GM21528 (cell line): ENCODE data around the gene PAFAH1B1.
"Not testable (repeated sequence)": the region's sequence is repeated elsewhere in the genome, so short reads cannot be mapped to it uniquely, and the experiment has no call there.

Experiments used
- ATAC-seq: cut with Tn5 transposase; IDR thresholded peaks from one replicate; pipeline ENCODE4 v1.9.1; 2021; ENCODE audit warnings: mild to moderate bottlenecking, moderate library complexity; ENCODE audit not compliant: unreplicated experiment, low FRiP score

The PAFAH1B1 gene

DNA sequence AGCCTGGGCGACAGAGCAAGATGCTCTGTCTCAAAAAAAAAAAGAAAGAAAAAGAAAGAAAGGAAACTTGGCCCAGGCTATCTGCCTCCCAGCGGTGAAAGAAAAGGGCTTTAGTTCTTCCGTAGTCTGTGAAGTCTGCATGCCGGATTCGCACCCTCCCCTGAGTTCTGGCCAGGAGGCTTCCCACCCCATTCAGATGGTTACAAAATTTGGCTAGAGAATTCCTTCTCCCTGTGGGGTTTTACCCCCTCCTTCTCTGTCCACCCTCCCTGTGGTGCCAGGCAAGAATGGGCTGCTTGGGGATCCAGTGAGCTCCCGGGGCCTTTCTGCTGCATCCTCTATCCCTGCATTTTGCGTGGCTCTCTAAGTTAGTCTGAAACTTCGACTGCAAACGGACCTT is 37.8 kb downstream of the PAFAH1B1 start:
- ATAC-seq: no peak

DNA sequence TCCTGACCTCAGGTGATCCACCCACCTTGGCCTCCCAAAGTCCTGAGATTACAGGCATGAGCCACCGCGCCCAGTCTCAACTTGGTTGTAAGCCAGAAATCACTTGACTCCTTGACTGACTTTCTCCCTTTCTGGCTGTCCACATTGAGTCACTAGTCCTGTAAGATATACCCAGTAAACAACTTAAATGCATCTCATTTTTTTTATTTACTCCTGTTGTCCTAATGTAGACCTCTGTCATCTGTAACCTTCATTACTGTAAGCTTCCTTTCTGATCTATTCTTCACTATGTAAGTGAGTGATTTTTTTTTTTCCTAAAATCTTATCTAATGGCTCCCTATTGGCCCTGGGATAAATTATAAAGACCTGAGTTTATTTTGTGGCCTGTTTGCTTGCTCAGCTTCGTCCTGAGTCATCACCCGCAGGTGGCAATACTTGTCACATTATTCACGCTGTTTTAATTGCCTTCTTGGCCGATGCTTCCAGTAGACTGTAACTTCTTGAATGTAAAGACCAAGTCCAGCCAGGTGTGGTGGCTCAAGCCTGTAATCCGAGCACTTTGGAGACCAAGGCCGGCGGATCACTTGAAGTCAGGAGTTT is 41.0 kb downstream of the PAFAH1B1 start:
- no peak for ATAC-seq

DNA sequence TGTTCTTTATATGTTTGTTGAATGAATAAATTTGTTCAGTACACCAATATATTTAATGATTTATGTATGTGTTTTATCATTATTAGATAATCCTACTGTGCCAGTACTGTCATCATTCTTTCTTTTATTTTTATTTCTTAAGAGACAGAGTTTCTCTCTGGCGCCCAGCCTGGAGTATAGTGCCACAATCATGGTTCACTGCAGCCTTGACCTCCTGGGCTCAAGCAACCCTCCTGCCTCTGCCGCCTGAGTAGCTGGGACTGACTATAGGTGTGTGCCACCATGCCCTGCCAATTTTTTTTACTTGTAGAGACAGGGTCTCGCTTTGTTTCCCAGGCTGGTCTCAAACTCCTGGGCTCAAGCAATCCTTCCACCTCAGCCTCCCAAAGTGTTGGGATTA is 41.8 kb downstream of the PAFAH1B1 start:
- no peak for ATAC-seq

DNA sequence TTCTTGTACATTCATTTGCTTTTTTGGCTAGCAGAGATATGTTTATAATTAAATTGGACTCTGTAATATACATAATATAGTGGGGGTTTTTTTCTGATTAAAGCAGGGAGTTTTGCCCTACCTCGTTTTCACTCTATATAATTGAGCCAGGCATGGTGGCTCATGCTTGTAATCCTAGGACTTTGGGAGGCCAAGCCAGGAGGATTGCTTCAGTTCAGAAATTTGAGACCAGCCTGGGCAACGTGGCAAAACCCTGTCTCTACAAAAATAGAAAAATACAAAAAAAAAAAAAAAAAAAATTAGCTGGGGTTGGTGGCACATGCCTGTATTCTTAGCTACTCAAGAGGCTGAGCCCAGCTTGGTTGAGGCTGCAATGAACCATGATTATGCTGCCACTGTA is 42.2 kb downstream of the PAFAH1B1 start:
- no peak for ATAC-seq

DNA sequence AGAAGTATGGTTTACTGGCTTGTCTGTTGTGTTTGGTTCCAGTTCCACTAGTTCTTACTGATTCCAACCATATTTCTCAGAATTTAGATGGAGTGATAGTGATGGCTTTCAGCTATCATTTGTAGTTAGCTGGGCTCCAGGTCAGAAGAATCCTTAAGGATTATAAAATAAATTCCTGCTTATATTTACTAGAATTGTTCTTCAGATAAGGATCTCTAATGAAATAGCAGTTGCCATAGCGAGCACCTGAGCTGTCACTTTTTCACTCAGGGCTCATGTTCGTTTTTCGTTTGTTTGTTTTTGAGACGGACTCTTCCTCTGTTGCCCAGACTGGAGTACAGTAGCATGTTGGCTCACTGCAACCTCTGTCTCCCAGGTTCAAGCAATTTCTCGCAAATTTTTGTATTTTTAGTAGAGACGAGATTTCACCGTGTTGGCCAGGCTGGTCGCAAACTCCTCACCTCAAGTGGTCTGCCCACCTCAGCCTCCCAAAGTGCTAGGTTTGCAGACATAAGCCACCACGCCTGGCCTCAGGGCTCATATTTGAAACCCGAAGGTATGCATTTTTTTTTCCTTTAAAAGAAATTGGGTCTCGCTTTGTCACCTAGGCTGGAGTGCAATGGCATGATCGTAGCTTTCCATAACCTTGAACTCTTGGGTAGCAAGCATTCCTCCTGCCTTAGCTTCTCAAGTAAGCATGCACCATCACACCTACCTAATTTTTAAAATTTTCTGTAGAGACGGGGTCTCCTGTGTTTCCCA is 42.9 kb downstream of the PAFAH1B1 start:
- ATAC-seq: no peak

DNA sequence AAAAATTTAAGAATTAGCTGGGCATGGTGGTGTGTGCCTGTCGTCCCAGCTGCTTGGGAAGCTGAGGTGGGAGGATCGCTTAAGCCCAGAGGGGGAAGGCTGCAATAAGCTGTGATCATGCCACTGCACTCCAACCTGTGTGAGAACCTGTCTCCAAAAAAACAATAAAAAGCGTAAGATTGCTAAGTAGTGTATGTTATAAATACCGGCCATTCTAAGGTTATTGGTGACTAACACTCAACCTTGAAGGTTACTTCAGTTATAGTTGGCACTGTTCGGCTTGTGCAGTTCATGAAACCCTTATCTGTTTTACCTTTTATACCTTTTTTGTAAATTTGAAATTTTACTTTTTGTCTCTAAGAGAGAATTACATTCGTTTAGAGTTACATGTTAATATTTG is 44.0 kb downstream of the PAFAH1B1 start:
- ATAC-seq: no peak

DNA sequence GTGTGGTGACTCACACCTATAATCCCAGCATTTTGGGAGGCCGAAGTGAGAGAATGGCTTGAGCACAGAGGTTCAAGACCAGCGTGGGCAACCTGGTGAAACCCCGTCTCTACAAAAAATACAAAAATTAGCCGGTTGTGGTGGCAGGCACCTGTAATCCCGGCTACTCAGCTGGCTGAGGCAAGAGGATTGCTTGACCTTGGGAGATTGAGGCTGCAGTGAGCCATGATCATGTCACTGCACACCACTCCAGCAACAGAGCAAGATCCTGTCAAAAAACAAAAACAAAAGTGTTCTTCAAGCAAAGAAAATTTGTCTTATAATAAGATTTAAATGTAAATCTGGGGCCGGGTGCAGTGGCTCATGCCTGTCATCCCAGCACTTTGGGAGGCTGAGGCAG is 51.5 kb downstream of the PAFAH1B1 start:
- no peak for ATAC-seq

DNA sequence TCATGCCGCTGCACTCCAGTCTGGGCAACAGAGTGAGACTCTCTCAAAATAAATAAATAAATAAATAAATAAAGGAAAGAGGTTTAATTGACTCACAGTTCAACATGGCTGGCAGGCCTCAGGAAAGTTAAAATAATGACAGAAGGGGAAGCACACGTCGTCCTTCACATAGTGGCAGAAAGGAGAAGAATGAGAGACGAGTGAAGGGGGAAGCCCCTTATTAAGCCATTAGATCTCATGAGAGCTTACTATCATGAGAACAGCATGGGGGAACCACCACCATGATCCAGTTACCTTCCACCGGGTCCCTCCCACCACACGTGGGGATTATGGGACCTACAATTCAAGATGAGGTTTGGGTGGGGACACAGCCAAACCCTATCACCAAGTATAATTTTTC is 54.5 kb downstream of the PAFAH1B1 start:
- no peak for ATAC-seq

DNA sequence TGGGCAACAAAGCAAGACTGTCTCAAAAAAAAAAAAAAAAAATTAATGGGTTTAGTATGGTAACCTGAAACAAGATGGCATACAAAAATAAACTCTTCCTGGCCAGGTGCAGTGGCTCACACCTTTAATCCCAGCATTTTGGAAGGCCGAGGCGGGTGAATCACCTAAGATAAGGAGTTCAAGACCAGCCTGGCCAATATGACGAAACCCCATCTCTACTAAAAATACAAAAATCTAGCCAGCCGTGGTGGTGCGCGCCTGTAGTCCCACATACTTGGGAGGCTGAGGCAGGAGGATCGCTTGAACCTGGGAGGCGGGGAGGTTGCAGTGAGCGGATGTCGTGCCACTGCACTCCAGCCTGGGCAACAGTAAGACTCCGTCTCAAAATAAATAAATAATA is 55.7 kb downstream of the PAFAH1B1 start:
- ATAC-seq: no peak

DNA sequence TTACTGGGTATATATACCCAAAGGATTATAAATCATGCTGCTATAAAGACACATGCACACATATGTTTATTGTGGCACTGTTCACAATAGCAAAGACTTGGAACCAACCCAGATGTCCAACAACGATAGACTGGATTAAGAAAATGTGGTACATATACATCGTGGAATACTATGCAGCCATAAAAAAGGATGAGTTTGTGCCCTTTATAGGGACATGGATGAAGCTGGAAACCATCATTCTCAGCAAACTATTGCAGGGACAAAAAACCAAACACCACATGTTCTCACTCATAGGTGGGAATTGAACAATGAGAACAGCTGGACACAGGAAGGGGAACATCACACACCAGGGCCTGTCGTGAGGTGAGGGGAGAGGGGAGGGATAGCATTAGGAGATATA is 59.5 kb downstream of the PAFAH1B1 start:
- not testable (repeated sequence) for ATAC-seq

DNA sequence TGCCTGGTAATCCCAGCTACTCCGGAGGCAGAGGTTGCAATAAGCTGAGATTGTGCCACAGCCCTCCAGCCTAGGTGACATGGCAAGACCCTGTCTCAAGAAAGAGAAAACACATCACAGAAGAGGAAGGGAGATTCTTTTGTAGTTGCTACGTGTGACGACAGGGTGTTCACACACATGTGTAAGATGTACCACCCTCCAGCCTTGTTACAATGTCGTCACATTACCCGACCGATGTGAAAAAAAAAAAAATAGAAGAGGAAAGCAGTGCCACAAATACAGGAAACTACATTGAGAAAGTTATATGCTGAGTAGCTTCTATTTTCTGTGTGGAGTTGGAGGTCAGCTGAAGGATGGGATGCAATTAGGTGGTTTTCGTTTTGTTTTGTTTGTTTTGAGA is 62.1 kb downstream of the PAFAH1B1 start:
- ATAC-seq: no peak

DNA sequence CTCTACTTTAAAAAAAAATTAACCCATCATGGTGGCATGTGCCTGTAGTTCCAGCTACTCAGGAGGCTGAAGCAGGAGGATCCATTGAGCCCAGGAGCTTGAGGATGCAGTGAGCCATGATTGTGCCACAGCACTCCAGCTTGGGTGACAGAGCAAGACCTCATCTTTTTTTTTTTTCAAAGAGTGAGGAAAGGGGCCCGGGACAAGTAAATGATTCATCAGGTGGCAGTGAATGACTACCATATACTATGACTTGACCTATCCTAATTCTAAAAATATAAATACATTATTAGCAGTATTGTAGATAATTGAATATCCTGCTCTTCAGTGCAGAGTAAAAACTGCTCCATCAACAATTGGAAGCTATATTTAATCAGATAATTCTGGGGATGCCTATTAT is 62.8 kb downstream of the PAFAH1B1 start:
- ATAC-seq: no peak

DNA sequence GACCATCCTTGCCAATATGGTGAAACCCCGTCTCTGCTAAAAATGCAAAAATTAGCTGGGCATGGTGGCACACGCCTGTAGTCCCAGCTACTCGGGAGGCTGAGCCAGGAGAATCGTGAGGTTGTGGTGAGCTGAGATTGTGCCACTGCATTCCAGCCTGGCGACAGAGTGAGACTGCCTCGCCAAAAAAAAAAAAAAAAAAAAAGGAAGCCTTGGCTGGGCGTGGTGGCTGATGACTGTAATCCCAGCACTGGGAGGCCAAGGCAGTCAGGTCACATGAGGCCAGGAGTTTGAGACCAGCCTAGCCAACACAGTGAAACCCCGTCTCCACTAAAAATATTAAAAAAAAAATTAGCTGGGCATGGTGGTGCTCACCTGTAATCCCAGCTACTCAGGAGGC is 65.9 kb downstream of the PAFAH1B1 start:
- not testable (repeated sequence) for ATAC-seq

DNA sequence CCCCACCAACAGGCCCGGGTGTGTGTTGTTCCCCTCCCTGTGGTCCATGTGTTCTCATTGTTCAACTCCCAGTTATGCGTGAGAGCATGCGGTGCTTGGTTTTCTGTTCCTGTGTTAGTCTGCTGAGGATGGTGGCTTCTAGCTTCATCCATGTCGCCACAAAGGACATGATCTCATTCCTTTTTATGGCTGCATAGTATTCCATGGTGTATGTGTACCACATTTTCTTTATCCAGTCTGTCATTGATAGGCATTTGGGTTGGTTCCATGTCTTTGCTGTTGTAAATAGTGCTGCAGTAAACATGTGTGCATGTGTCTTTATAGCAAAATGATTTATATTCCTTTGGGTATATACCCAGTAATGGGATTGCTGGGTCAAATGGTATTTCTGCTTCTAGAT is 67.0 kb downstream of the PAFAH1B1 start:
- ATAC-seq: not testable (repeated sequence)

DNA sequence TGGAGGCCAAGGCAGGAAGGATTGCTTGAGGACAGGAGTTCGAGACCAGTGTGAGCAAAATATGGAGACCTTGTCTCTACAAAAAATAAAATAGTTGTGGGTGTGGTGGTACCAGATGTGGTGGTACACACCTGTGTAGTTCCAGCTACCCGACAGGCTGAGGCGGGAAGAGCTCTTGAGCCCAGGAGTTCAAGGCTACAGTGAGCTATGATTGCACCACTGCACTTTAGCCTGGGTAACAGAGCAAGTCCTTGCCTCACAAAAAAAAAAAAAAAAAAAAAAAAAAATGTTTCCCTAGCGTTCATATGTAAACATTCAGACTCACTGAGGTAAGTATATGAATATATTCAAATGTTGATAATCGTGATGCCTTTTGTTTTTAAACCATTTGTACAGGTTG is 78.6 kb downstream of the PAFAH1B1 start:
- no peak for ATAC-seq

DNA sequence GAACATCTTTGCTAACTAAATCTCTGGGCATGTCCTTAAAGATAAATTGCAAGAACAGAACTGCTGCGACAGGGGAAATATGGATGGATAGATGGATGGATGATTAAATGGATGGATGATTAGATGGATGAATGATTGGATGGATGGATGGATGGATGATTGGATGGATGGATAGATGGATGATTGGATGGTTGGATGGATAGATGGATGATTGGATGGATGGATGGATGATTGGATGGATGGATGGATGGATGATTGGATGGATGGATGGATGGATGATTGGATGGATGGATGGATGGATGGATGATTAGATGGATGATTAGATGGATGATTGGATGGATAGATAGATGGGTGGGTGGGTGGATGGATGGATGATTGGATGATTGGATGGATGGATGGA is 85.8 kb downstream of the PAFAH1B1 start:
- not testable (repeated sequence) for ATAC-seq

DNA sequence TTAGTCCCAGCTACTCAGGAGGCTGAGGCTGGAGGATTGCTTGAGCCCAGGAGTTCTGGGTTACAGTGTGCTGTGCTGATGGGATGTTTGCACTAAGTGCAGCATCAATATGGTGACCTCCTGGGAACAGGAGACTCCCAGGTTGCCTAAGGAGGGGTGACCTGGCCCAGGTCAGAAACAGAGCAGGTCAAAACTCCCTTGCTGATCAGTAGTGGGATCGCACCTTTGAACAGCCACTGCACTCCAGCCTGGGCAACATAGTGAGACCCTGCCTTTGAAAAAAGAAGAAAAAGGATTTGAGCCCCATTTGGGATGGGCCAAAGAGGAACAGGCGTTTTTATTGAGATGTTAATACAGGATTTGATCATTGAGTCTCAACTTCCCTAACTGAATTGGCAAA is 87.5 kb downstream of the PAFAH1B1 start:
- ATAC-seq: no peak

DNA sequence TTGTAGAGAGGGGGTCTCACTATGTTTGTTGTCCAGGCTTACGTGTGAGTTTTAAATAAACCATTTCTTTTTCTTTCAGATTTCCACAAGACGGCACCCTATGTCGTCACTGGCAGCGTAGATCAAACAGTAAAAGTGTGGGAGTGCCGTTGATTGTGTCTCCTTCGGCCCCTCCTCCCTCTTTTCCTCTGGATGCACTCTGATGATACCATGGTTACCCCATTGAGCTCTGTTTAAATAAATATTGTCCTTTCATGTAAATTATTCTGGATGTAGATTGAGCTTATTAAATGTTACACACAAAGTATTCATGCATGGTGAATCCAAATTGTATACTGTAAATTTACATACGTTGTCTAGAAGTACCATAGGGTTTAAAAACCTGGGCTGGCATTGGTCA is 88.2 kb downstream of the PAFAH1B1 start:
- no peak for ATAC-seq

DNA sequence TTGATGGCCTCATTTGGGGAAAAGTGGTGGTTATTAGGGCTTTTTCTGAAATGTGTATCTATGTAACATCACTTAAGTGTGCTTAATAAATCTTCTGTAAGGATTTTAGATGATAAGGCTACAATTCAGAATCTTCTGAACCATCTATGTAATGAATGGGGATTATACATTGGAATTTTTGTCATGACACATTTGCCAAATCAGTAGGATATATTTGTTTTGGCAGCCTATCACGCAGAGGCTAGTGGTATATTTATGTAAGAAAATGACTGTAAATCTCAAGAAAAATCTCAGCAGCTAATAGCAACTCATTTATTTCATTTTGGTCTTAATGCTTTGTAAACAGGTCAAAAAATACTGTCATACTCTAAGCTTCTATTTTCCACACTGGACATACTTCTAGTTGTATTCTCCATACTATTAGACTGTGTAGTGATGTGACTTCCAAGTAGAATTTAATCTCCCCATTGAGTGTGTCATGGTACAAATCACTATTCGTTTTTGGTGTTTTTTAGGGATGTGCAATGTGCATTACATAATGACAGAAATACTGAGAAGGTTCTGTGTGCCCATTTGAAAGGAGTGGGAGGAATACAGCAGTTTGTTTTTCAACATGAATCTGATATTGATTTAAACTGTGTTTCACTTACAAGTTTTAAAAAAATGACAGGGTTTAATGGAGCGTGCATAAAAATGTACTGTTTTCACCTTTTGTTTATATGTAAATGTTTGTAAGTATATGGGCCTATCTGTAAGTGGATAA is 88.9 kb downstream of the PAFAH1B1 start:
- ATAC-seq: no peak

DNA sequence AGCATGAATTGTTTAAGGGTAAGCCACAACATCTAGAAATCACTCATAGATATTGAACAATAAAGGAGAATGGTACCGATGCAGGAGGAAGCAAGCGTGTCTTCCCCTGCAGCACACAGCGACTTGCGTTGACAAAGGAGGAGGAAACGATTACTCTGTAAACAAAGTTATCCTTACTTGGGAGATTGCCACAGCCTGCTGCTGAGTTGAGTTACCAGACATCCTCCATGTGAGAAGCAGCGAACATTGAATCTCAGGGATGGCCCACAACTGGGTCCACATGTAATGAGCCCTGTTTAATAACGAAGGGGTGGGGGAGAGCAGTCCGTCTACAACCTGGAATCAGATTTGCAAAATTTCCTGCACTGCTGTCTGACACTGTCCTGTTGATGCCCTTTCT is 90.5 kb downstream of the PAFAH1B1 start:
- no peak for ATAC-seq

DNA sequence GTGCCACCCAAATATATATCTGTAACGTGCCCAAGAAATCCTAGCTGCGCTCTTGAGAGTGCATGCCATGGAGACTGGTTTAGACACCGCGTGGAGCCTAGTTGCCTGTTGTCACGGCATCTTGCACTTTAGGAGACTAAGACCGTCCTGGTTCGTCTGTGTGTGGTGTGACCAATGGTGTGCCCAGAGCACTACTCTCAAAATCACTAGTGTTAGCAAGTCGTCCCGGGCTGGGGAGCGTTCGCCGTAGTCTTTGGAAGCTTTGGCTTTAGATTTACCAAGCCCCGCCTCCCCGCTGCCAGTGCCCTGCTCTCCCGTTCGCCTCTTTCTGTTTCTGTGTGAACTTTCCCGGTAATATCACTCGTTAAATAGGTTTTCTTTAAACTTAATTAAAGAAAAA is 91.1 kb downstream of the PAFAH1B1 start:
- no peak for ATAC-seq

DNA sequence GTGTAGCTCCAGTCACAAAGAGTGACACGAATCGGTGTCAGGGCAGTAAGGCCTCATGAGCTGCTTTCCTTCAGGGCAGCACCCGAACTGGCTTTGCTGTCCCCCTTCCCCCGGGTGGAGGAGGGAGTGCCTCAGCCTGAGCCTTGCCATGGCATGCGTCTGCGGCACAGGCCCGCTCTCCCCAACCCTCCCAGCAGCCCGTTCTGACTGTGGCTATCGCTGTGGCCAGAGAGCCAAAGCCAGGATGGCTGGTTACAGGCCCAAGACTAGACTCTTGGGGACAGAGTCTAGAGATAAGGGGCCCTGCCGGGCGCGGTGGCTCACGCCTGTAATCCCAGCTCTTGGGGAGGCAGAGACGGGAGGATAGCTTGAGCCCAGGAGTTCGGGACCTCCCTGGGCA is 92.2 kb downstream of the PAFAH1B1 start:
- ATAC-seq: no peak
